HG03159 (cell line): ENCODE results near the gene NPIPB9.

Experiments used
- ATAC-seq: cut with Tn5 transposase; IDR thresholded peaks from one replicate; pipeline ENCODE4 v1.9.1; 2021; ENCODE audit warnings: mild to moderate bottlenecking, moderate library complexity; ENCODE audit not compliant: unreplicated experiment

The NPIPB9 gene

DNA sequence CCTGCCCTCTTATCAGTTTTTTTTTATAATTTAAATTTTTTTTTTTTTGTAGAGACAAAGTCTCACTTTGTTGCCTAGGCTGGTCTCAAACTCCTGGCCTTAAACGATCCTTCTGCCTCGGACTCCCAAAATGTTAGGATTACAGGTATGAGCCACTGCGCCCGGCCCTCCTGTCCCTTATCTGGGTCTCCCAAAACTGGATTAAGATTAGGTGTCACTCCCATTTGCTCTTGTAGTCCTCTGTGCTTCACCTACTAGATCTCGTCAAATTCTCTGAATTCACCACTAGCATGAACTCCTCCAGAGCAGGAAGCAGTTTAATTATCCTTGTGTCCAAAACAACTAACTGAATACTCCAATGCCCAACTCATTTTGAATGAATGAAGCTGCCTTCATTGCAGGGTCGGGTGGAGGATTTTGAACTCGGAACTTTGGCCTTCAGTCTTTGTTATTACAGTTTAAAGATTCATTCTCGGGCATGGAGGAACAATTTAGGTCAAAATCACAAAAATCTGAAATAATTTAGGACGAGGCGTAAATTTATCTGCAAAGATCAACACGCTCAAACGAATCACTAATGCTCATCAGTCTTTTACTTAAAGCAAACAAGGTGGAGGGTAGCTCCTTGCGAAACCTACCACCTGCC lies 70.4 kb downstream of the NPIPB9 start:
- no peak for ATAC-seq
